ENCODE results near the gene ARHGAP44.

DNA sequence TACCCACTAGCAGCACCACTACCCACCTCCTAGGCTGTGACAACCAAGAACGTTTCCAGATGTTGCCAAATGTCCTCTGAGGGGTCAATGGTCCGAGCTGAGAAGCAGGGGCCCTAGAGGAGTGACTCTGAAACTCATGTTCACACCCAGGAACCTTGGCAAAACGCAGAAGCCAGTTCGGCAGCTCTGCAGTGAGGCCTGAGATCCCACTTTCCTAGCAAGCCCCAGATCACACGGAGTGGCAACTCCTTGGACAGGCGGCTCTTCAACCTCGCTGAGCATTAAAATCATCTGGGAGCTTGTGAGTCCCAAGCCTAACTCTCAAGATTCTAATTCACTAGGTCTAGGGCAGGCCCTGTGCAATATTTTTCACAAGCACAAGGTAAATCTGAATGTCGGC, 211.3 kb downstream of the ARHGAP44 start:
- TF ChIP-seq EP300 (IDR thresholded peaks at IDR 0.05) = no peak
- no peak for TF ChIP-seq CTCF (IDR thresholded peaks at IDR 0.05)
- no peak for TF ChIP-seq POLR2AphosphoS5 (IDR thresholded peaks at IDR 0.05)
- no peak for TF ChIP-seq POLR2A (IDR thresholded peaks at IDR 0.05)

All from stomach (tissue), 4 donors.